SU-DHL-6 (cell line): Measurements from ENCODE around the gene PRR14.

Experiments
- H2AFZ ChIP-seq: fragments of 200-600 bp; sonication (generic); 2 replicates; pipeline ENCODE4 v1.6.1; 2014; ENCODE audit warnings: low read depth, mild to moderate bottlenecking, moderate library complexity, mixed read lengths, antibody characterized with exemption, low read length; ENCODE audit not compliant: severe bottlenecking
- H3F3A ChIP-seq: fragments of 200-600 bp; shearing (Covaris generic); 2 replicates; pipeline ENCODE4 v1.6.0; 2016; ENCODE audit warnings: antibody characterized with exemption, mild to moderate bottlenecking; ENCODE audit not compliant: insufficient read depth
- H3K27ac ChIP-seq: fragments of 200-600 bp; sonication (generic); 2 replicates; pipeline ENCODE4 v1.5.1; 2016; ENCODE audit warnings: low read depth, mild to moderate bottlenecking, low read length, moderate library complexity, mixed read lengths
- H3K27me3 ChIP-seq: fragments of 200-600 bp; sonication (generic), shearing (Covaris generic); 2 replicates; pipeline ENCODE4 v1.6.0; 2014; ENCODE audit warnings: mild to moderate bottlenecking, low read length
- H3K36me3 ChIP-seq: fragments of 200-600 bp; sonication (generic); 2 replicates; pipeline ENCODE4 v1.6.1; 2014; ENCODE audit warnings: mild to moderate bottlenecking, low read length, mixed read lengths
- H3K4me2 ChIP-seq: fragments of 300-600, 200-600 bp; shearing (Covaris generic), sonication (generic); 2 replicates; pipeline ENCODE4 v1.6.0; 2014; ENCODE audit warnings: low read length, low read depth, mild to moderate bottlenecking; ENCODE audit not compliant: poor library complexity, severe bottlenecking
- H3K4me3 ChIP-seq: fragments of 200-600 bp; sonication (generic); 2 replicates; pipeline ENCODE4 v1.5.1; 2014; ENCODE audit warnings: antibody characterized with exemption, low read length, mild to moderate bottlenecking, mixed read lengths; ENCODE audit not compliant: insufficient read depth, poor library complexity, severe bottlenecking
- H3K79me2 ChIP-seq: fragments of 200-600 bp; sonication (generic); 2 replicates; pipeline ENCODE4 v1.6.1; 2014; ENCODE audit warnings: mild to moderate bottlenecking, low read length, moderate library complexity; ENCODE audit not compliant: insufficient read depth
- H3K9ac ChIP-seq: fragments of 200-600 bp; sonication (generic); 2 replicates; pipeline ENCODE4 v1.7.0; 2014; ENCODE audit warnings: mild to moderate bottlenecking, low read length
- H3K9me2 ChIP-seq: fragments of 200-600 bp; sonication (generic); replicated peaks from 2 replicates; pipeline ENCODE4 v1.6.1; 2014; ENCODE audit warnings: low read length; ENCODE audit not compliant: insufficient read depth
- H3K9me3 ChIP-seq: fragments of 200-600 bp; sonication (generic); 2 replicates; pipeline ENCODE4 v1.6.1; 2014; ENCODE audit warnings: low read length, mixed read lengths; ENCODE audit not compliant: insufficient read depth
- H4K20me1 ChIP-seq: fragments of 200-600 bp; sonication (generic); 2 replicates; pipeline ENCODE4 v1.6.1; 2014; ENCODE audit warnings: low read depth, mild to moderate bottlenecking, antibody characterized with exemption, low read length, moderate library complexity, mixed read lengths
- EZH2phosphoT487 ChIP-seq: fragments of 200-600 bp; sonication (generic), shearing (Covaris generic); conservative IDR thresholded peaks from 2 replicates; pipeline ENCODE4 v1.6.1; 2018; ENCODE audit warnings: mild to moderate bottlenecking, antibody characterized with exemption, low read length, moderate library complexity, mixed read lengths
- TF ChIP-seq, protein P1 (sequence below): fragments of 200-600 bp; sonication (generic); IDR thresholded peaks from one replicate; pipeline ENCODE4 v1.5.1; 2017; ENCODE audit warnings: antibody characterized with exemption, mild to moderate bottlenecking, low read length, moderate library complexity; ENCODE audit not compliant: insufficient read depth, poor library complexity, severe bottlenecking

PRR14 gene

DNA sequence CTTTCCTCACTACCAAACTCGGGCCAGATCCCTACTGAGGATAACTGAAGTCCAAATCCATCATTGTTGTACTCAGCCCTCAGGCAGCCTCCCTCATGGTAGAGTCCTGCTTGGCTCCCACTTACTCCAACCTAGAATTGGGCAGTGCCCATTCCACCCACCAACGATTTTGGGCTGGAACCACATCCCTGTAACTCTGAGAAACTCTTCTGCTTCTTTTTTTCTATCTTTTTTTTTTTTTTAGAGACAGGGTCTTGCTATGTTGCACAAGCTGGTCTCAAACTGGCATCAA, 1.2 kb downstream of the PRR14 start:
- Histone ChIP-seq H3K4me3 (peak overlapping the region; percentile 94), H3K36me3 (no peaks in the 10 kb centered on the region), H3K9ac (peak overlapping the region; percentile 96), H4K20me1 (no peaks in the 10 kb centered on the region), H2AFZ (peak overlapping the region; percentile 55), H3K27me3 (no peaks in the 10 kb centered on the region), H3K9me3 (no peaks in the 10 kb centered on the region), H3K9me2 (no peaks in the 10 kb centered on the region), H3F3A (peaks cover 14% of the 10 kb centered on the region), H3K4me2 (peak overlapping the region; percentile 79), H3K79me2 (0 out of 2 replicates have a peak, but pooled peaks cover 4% of the 10 kb centered on the region), H3K27ac (peak overlapping the region; percentile 83)
- TF ChIP-seq, protein P1, sequence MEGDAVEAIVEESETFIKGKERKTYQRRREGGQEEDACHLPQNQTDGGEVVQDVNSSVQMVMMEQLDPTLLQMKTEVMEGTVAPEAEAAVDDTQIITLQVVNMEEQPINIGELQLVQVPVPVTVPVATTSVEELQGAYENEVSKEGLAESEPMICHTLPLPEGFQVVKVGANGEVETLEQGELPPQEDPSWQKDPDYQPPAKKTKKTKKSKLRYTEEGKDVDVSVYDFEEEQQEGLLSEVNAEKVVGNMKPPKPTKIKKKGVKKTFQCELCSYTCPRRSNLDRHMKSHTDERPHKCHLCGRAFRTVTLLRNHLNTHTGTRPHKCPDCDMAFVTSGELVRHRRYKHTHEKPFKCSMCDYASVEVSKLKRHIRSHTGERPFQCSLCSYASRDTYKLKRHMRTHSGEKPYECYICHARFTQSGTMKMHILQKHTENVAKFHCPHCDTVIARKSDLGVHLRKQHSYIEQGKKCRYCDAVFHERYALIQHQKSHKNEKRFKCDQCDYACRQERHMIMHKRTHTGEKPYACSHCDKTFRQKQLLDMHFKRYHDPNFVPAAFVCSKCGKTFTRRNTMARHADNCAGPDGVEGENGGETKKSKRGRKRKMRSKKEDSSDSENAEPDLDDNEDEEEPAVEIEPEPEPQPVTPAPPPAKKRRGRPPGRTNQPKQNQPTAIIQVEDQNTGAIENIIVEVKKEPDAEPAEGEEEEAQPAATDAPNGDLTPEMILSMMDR: no peak
- no peak for TF ChIP-seq EZH2phosphoT487

DNA sequence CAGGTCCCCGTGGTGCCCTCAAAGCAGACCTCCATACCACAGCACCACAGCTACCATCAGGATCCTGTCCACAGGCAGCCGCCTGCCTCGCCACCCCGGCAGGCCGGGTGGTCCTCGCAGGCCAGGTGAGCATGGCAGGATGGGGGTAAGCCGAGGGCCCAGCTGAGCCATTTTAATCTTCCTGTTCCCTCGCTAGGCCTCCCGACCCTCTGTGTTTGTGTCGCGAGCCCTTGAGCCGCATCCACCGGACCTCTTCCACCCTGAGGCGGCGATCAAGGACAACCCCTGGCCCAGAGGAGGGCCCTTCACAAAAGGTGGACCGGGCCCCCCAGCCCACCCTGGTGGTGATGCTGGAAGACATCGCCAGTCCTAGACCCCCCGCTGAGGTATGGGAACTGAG, 2.0 kb downstream of the PRR14 start:
- peaks cover 19% of the 10 kb centered on the region for H3F3A ChIP-seq
- H3K9ac ChIP-seq: 0 out of 2 replicates have a peak overlapping the region, but pooled peaks have one; percentile 96
- no peak overlapping the region for H3K4me3 ChIP-seq
- TF ChIP-seq, protein P1: no peak
- H3K4me2 ChIP-seq: no peak overlapping the region
- no peaks in the 10 kb centered on the region for H4K20me1 ChIP-seq
- no peak overlapping the region for H3K27ac ChIP-seq
- no peak overlapping the region for H2AFZ ChIP-seq
- 0 out of 2 replicates have a peak, but pooled peaks cover 4% of the 10 kb centered on the region for H3K79me2 ChIP-seq
- no peaks in the 10 kb centered on the region for H3K9me2 ChIP-seq
- no peaks in the 10 kb centered on the region for H3K36me3 ChIP-seq
- H3K9me3 ChIP-seq: no peaks in the 10 kb centered on the region
- H3K27me3 ChIP-seq: no peaks in the 10 kb centered on the region

DNA sequence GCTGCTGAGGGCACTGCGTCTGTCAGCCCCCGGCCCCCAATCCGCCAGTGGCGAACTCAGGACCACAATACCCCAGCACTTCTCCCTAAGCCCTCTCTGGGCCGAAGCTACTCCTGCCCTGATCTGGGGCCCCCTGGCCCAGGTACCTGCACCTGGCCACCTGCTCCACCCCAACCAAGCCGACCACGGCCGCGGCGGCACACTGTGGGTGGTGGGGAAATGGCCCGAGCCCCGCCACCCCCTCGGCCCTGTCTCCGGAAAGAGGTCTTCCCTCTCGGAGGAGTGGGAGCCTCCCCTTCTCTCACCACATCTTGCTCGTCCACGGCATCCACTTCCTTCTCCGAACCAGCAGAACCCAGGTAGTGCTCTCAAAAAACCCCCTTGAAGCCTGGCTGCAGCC, 4.1 kb downstream of the PRR14 start:
- no peak overlapping the region for H3K9ac ChIP-seq
- H3K79me2 ChIP-seq: peaks cover 7% of the 10 kb centered on the region; the same call in 1 of the 2 replicates
- TF ChIP-seq, protein P1: no peak
- TF ChIP-seq EZH2phosphoT487: no peak
- no peak overlapping the region for H3K27ac ChIP-seq
- no peaks in the 10 kb centered on the region for H3K9me2 ChIP-seq
- peaks cover 26% of the 10 kb centered on the region for H3F3A ChIP-seq
- no peaks in the 10 kb centered on the region for H3K36me3 ChIP-seq
- no peaks in the 10 kb centered on the region for H4K20me1 ChIP-seq
- H2AFZ ChIP-seq: no peak overlapping the region
- H3K4me2 ChIP-seq: no peak overlapping the region
- H3K27me3 ChIP-seq: no peaks in the 10 kb centered on the region
- H3K4me3 ChIP-seq: no peak overlapping the region
- no peaks in the 10 kb centered on the region for H3K9me3 ChIP-seq

DNA sequence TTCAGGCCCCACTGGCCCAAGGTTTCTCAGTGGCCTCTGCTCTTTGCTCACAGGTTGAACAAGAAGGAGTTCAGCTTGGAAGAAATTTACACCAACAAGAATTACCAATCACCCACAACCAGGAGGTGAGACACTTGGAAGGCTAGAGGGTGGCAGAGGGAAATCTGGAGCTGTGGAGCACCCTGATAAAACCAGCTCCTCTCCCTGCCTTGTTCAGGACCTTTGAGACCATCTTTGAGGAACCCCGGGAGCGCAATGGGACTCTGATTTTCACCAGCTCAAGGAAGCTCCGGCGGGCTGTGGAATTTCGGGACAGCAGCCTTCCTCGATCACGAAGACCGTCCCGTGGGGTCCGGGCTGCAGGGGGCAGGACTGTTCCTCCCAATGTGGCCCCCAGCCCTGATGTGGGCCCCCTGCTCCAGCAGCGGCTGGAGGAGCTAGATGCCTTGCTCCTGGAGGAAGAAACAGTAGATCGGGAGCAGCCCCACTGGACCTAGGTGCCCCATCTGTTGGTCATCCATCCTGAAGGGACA, 5.1 kb downstream of the PRR14 start:
- peaks cover 17% of the 10 kb centered on the region; the same call in 1 of the 2 replicates for H3K79me2 ChIP-seq
- no peaks in the 10 kb centered on the region for H3K36me3 ChIP-seq

More for the DNA sequence above, 5.1 kb downstream of the PRR14 start:
- Histone ChIP-seq H3K27me3 (no peaks in the 10 kb centered on the region), H3F3A (peaks cover 35% of the 10 kb centered on the region), H2AFZ (no peak overlapping the region), H3K4me2 (no peak overlapping the region), H3K9ac (no peak overlapping the region), H4K20me1 (no peaks in the 10 kb centered on the region), H3K4me3 (no peak overlapping the region), H3K27ac (no peak overlapping the region), H3K9me2 (no peaks in the 10 kb centered on the region), H3K9me3 (no peaks in the 10 kb centered on the region)
- TF ChIP-seq, protein P1: no peak
- no peak for TF ChIP-seq EZH2phosphoT487
